Measurements from ENCODE around the gene FES.

FES gene

GRCh38 chr15:90930861-90931574 lies 46.7 kb downstream of the FES start:
- DNase-seq (ENCODE audit: low spot score) = no peak
- TF ChIP-seq, protein P1, sequence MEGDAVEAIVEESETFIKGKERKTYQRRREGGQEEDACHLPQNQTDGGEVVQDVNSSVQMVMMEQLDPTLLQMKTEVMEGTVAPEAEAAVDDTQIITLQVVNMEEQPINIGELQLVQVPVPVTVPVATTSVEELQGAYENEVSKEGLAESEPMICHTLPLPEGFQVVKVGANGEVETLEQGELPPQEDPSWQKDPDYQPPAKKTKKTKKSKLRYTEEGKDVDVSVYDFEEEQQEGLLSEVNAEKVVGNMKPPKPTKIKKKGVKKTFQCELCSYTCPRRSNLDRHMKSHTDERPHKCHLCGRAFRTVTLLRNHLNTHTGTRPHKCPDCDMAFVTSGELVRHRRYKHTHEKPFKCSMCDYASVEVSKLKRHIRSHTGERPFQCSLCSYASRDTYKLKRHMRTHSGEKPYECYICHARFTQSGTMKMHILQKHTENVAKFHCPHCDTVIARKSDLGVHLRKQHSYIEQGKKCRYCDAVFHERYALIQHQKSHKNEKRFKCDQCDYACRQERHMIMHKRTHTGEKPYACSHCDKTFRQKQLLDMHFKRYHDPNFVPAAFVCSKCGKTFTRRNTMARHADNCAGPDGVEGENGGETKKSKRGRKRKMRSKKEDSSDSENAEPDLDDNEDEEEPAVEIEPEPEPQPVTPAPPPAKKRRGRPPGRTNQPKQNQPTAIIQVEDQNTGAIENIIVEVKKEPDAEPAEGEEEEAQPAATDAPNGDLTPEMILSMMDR (IDR thresholded peaks at IDR 0.05; ENCODE audit: extremely low read depth, insufficient read depth, missing control alignments) = no peak
- in situ Hi-C loops (cut with MboI; ENCODE audit: low pct_unique_long_range_greater_than_20kb, low sequenced_read_pairs, unreplicated experiment) = no loop called here

GRCh38 chr15:90931575-90931827 lies 47.2 kb downstream of the FES start:
- DNase-seq (ENCODE audit: low spot score) = no peak
- in situ Hi-C loops (cut with MboI; ENCODE audit: low pct_unique_long_range_greater_than_20kb, low sequenced_read_pairs, unreplicated experiment) = no loop called here
- TF ChIP-seq, protein P1 (IDR thresholded peaks at IDR 0.05; ENCODE audit: extremely low read depth, insufficient read depth, missing control alignments) = no peak

GRCh38 chr15:90931828-90932659 lies 47.7 kb downstream of the FES start, which contains the start of gene HDDC3:
TSS of gene HDDC3 (minus strand) at chr15:90932549. CDS start at chr15:90932540, 9 bp downstream.
- in situ Hi-C loops (cut with MboI; ENCODE audit: low pct_unique_long_range_greater_than_20kb, low sequenced_read_pairs, unreplicated experiment) = no loop called here
- TF ChIP-seq, protein P1 (IDR thresholded peaks at IDR 0.05; ENCODE audit: extremely low read depth, insufficient read depth, missing control alignments) = peak; percentile 98
- peak; percentile 92 for DNase-seq (ENCODE audit: low spot score)

GRCh38 chr15:90932660-90932991 lies 48.3 kb downstream of the FES start:
- DNase-seq (ENCODE audit: low spot score) = no peak
- TF ChIP-seq, protein P1 (IDR thresholded peaks at IDR 0.05; ENCODE audit: extremely low read depth, insufficient read depth, missing control alignments) = no peak
- in situ Hi-C loops (cut with MboI; ENCODE audit: low pct_unique_long_range_greater_than_20kb, low sequenced_read_pairs, unreplicated experiment) = no loop called here

- TF ChIP-seq, protein P1 (IDR thresholded peaks at IDR 0.05; ENCODE audit: extremely low read depth, insufficient read depth, missing control alignments) = no peak
- in situ Hi-C loops (cut with MboI; ENCODE audit: low pct_unique_long_range_greater_than_20kb, low sequenced_read_pairs, unreplicated experiment) = no loop called here
- DNase-seq (ENCODE audit: low spot score) = no peak
Observed at GRCh38 chr15:90933301-90933700, 49.0 kb downstream of the FES start.

DNA sequence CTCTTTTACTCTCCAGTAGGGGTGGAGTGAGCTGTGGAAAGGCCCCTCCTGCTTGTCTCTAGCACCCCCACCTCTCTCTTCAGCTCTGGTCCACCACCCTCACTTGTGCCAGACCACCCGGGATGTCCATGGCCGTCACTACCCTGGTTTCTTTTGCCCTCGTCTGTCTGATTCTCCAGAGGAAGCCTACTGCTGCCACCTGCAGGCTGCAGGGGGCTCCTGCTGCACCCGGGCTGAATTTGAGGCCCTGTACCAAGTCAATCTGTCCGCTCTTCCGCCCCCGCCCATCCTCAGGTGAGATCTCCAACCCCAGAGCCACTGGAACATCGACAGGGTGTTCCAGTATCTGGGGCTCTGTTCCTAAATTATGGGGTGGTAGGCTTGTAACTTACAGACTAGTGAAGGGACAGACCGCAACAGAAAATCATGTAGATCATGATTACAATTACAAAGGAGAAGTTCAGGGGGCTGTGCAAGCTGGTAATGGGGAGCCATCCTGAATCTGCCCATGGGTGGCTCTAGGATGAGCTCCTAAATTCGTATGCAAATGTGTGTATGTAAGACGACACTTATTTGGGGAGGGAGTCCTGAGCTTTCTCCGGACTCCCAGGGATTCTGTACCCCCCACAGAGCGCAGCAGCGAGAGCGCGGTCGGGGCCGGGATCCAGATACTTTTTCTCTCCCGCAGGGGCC lies 50.1 kb downstream of the FES start:
- TF ChIP-seq, protein P1 (IDR thresholded peaks at IDR 0.05; ENCODE audit: extremely low read depth, insufficient read depth, missing control alignments) = peak; percentile 97
- in situ Hi-C loops (cut with MboI; ENCODE audit: low pct_unique_long_range_greater_than_20kb, low sequenced_read_pairs, unreplicated experiment) = no loop called here
- DNase-seq (ENCODE audit: low spot score) = peak; percentile 92

All from GM13977 (cell line).